GM18951 (cell line): Measurements from ENCODE around the gene CALHM6.

Experiments used
- POLR2A ChIP-seq: IDR thresholded peaks from 4 replicates; pipeline ENCODE4 v1.6.1; 2011; ENCODE audit warnings: mild to moderate bottlenecking; ENCODE audit not compliant: insufficient read length, insufficient read depth; ENCODE audit errors: extremely low read depth
- in situ Hi-C: fragments of 300-500 bp; cut with MboI; formaldehyde crosslinking; loops from one replicate; pipeline ENCODE4 v1.12.0; 2022; ENCODE audit warnings: low sequenced_read_pairs, mixed read lengths, inconsistent platforms; ENCODE audit not compliant: unreplicated experiment

The CALHM6 gene

GRCh38 chr6:116450185-116450710 lies 10.9 kb upstream of the CALHM6 start:
- no peak for TF ChIP-seq POLR2A
- in situ Hi-C loops = no loop called here

GRCh38 chr6:116450769-116451740 lies 10.1 kb upstream of the CALHM6 start:
- TF ChIP-seq POLR2A = no peak
- in situ Hi-C loops = no loop called here

GRCh38 chr6:116451916-116452315 lies 9.3 kb upstream of the CALHM6 start:
- TF ChIP-seq POLR2A = no peak
- in situ Hi-C loops = no loop called here

- no peak for TF ChIP-seq POLR2A
- in situ Hi-C loops = no loop called here
These were observed 8.6 kb upstream of the CALHM6 start for GRCh38 chr6:116452531-116452930.

GRCh38 chr6:116456106-116456505 lies 5.1 kb upstream of the CALHM6 start:
- in situ Hi-C loops = no loop called here
- TF ChIP-seq POLR2A = no peak

- in situ Hi-C loops = no loop called here
These were observed 4.2 kb upstream of the CALHM6 start for GRCh38 chr6:116456927-116457326.

GRCh38 chr6:116458264-116458663 lies 2.9 kb upstream of the CALHM6 start:
- in situ Hi-C loops = no loop called here
- no peak for TF ChIP-seq POLR2A

More at GRCh38 chr6:116456927-116457326, 4.2 kb upstream of the CALHM6 start:
- no peak for TF ChIP-seq POLR2A

GRCh38 chr6:116459927-116460326 lies 1.2 kb upstream of the CALHM6 start:
- TF ChIP-seq POLR2A = no peak
- in situ Hi-C loops = no loop called here

GRCh38 chr6:116461932-116462885 lies 1.0 kb downstream of the CALHM6 start:
- TF ChIP-seq POLR2A = no peak
- in situ Hi-C loops = no loop called here

- in situ Hi-C loops = no loop called here
- TF ChIP-seq POLR2A = no peak
These were observed 2.1 kb downstream of the CALHM6 start for GRCh38 chr6:116463301-116463700.

GRCh38 chr6:116465246-116465645 lies 4.1 kb downstream of the CALHM6 start:
- in situ Hi-C loops = no loop called here
- TF ChIP-seq POLR2A = no peak

GRCh38 chr6:116467096-116467495 lies 5.9 kb downstream of the CALHM6 start:
- in situ Hi-C loops = no loop called here
- no peak for TF ChIP-seq POLR2A

GRCh38 chr6:116467514-116467913 lies 6.3 kb downstream of the CALHM6 start:
- TF ChIP-seq POLR2A = no peak
- in situ Hi-C loops = no loop called here
